HS-27A (cell line): ENCODE data around the gene DDX27.
A peak's percentile ranks its signal among the peaks of the same experiment; 100 is the strongest.

ENCODE experiments used
- DNase-seq: peaks from one replicate; pipeline ENCODE4 v3.0.0-alpha.2; 2012; ENCODE audit warnings: low read depth, missing footprints

Gene DDX27

GRCh38 chr20:49278036-49278817 lies 59.0 kb downstream of the DDX27 start, which contains the start of gene ZNFX1:
TSS of gene ZNFX1 (minus strand) at chr20:49278057. CDS start at chr20:49275839, 2,218 bp downstream.
- peak; percentile 98 for DNase-seq

GRCh38 chr20:49278818-49279676 lies 59.8 kb downstream of the DDX27 start:
- no peak for DNase-seq

DNA sequence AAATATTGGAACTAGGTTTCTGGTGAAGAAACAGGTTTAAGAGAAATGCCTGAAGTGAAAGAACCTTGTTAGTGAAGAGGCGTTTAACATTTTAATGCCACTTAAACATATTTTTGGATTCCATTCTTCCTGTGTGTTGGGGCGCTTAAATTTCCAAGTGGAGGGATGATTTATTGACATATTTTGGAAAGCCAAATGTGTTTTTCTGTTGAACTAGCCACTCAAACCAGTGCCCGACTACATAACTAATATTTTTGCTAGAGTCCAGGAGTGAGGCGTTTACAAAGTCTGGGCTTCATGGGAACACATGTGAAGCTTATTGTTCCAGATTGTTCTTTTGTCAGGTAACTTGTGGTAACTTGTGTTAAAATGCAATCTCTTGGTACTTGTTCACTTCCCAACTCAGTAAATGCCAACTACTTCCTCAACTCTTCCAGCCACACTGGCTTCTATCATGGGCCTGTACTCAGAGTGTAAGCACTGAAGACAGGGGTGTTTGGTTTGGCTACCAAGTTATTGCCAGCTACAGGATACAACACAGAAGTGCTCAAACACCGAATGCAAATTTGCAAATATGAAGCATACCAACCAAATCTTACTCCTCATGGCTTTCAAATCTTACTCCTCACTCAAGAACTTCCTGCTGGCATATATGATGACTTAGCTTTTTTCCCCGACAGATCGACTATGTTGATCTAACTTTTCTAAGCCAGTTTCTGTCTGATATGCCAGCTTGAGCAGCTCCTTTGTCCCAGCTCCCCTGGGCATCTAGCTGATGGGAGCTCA lies 60.7 kb downstream of the DDX27 start:
- DNase-seq, result no peak

DNA sequence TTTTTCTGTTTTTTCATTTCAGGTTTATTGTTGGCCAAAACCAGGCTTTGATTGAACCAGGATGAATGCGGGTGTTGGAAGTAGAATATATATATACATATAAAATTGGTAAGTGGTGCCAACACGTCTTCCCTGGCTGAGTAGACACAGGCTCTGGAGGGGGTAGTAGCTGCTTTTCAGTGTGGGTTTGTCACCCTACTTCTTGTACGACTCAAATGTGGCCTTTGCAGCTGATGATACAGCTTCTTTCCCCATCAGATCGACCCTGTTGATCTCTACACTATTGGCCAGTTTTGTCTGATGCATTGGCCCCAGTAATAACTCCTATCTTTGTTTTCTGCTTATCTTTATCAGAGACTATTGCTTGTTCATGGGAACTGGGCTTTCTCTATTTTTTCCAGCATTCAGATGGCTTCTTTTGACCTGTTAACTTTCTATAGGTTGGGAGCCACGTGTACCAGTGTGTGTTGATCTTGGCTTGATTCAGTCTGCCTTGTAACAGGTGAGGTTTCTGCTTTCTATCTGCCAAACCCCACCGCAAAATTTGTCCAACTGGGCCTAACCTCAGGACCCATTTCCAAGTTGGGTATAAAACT lies 61.3 kb downstream of the DDX27 start:
- DNase-seq, result no peak

DNA sequence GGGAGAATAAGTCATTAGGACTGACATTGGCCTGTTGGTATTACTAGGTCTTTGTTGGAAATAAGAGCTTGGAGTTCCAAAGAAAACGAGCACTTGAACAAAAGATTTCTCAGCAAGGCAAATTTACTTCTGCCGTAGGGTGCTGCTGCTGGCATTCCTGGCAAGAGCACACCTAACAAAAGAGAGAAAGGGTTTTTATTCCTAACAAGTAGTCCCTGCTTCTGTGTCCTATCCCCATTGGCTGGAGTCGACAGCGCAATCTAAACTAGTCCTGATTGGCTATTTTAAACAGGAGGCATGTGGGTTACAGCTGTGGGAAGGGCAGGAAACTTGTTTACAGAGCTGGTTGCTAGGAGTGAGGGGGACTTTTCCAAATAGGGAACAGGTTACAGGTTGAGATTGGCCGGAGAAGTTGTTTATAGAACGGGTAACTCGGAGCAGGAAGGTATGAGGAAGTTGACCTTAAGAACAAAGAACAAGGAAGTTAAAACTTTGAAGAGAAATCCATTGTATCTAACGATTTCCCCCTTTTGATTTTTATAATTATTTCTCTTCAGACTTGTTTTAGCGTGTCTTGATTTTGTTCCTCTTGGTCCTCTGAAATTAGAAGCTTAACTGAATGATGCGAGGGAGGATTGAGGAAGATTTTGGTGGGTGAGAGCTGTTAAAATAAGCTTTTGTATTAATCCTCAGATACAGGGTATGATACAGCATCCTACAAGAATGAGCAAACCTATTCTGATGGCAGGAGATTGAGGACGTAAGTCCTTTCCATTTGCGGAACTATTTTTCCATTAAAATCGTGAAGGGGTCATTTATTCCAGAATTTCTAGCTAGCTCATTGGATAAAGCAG lies 62.1 kb downstream of the DDX27 start:
- no peak for DNase-seq

- DNase-seq, result no peak
Observed at GRCh38 chr20:49281913-49282467, 62.8 kb downstream of the DDX27 start.

DNA sequence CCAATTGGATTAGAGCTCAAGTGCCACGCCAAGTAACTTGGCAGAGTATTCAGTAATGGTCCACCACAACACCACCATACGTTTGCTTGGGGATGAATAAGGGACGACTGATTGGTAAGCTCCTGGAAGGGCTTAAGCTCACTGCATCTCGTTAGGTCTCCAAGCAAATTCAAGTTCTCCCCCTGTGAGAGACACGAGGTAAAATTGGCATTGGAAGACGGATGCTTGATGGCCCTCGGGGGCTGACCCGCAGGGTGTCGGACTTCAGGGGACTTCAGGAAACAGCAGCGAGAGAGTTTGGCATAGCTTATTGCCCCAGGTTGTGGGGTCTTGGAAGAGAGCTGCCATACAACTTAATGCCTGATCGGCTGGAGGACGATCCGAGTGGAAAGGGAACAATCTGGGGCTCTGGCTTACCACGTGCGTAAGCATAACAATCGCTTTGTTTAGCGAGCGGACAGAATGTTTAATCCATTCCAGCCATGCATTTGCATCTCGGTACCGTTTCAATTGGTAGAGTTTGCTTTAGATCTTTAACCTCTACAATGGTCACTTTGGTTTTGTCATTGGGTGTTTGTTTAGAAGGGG lies 63.5 kb downstream of the DDX27 start:
- DNase-seq, result no peak

- DNase-seq, result no peak
Observed at GRCh38 chr20:49283176-49283702, 64.0 kb downstream of the DDX27 start.

DNA sequence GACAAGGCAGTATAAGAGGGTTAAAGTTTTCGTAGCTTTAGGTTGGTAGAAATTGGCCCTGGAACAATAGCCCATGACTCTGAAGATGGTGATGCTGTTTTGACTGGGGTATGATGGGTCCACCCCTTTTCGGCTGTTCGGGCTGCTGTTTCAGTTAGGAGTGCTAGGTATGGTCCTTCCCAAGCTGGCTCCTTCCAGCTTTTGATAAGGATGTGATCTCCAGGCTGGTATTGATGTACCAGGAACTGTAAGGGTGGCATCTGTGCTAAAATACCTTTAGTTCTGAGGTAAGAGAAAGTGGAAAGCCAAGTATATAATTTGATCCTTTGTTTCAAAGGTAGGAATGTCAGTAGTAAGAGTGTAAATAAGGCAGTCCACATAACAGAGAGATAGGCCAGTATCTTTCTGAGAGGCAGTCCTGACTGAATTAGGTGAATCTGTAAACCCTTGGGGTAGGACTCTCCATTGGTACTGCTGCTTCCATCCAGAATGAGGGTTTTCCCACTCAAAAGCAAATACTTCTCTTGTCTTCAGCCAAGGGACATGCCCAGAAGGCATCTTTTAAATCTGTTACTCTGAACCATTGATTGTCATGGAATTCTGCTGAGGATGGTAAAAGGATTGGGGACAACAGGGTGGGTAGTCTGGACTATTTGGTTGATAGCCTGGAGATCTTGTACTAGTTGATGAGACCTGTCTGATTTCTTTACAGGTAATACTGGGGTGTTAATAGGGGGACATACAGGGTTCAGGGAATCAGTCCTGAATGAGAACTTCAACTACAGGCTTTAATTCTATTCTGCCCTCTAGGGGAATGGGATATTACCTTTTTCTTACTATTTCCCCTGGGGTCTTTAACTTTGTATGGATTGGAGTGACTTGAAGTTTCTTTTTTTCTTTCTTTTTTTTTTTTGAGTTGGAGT lies 64.7 kb downstream of the DDX27 start:
- DNase-seq, result no peak

- no peak for DNase-seq
Observed at GRCh38 chr20:49284818-49285217, 65.6 kb downstream of the DDX27 start.

DNA sequence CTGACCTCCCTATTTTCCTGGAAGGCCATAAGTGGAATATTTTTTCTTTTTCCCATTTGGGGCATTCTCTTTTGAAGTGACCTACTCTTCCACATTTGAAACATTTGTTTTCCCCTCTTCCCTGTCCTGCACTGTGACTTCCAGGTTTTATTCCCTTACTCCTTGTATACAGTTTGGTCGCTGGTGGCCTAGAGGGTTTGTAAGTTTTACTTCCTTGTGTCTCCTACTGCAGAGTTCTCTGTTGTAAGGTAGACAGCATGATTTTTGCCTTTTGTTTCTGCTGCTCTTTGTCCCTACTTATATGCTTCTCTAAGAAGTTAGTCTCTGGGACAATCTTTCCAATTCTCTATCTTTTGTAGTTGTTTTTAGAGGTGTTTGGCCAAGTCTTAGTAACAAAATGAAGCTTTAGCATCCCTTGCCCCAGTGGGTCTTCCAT lies 66.0 kb downstream of the DDX27 start:
- DNase-seq, result no peak

GRCh38 chr20:49285813-49286494 lies 66.7 kb downstream of the DDX27 start:
- DNase-seq, result no peak

DNA sequence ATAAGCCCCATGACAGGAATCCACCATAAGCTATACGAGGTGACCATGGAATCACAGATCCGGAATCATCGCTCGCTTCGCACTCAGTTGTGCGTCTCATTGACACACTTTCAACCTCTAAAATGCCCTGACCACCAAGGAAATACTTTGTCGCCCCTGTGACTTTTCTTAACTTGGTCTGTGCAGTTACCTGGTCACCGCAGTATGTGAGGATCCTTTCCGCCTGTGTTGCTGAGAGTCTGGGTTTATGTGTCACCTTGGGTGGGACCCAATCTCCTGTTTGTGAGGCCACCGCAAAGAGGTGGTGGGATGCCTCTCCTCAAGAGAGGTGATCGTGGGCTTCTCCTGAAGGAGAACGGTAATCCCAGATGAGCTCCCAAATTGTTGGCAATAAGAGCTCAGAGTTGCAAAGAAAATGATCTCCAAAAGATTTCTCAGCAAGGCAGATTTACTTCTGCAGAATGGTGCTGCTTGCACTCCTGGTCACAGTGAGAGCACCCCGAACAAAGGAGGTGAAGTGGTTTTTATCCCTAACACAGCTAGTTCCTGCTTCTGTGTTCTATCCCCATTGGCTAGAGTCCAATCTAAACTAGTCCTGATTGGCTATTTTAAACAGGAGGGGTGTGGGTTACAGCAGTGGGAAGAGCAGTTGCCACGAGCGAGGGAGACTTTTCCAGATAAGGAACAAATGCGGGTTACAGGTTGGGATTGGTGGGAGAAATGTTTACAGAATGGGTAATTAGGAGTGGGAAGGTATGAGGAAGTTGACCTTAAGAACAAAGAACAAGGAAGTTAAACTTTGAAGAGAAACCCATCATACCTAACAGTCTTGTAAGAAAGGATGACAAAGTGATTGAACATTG lies 67.7 kb downstream of the DDX27 start:
- DNase-seq, result no peak

DNA sequence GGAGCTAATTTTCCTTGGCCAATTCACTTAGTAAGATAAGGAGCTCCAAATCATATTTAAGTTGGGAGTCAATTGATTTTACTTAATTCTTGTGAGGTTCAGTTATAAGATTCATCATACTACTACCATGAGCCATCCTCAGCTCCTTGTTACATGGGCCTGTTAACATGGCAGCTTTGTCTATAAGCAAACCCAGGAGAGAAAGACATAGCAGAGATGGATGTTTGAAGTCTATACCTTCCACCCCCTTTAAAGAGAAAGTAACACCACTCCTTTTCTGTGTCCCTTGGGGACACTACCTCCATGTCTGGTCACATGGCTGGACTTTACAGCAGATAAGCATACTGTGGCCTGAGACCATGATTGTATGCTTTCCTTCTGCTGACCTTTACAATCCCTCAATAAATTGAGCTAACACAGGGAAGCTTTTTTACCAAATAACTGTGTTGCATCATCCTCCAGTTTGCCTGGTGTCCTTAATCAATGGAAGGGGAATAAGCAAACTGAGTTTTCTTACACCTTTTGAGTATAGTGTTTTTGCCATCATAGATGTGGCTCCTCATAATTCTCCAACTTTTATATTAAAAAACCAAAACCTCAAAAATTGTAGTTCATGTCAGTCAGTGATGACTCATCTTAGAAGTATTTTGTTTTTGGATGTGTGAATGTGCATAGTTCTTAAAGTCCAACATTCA lies 68.5 kb downstream of the DDX27 start:
- DNase-seq, result no peak

GRCh38 chr20:49288250-49288751 lies 69.1 kb downstream of the DDX27 start:
- DNase-seq, result no peak
